ENCODE measurements around the gene EIF4E1B.

DNA sequence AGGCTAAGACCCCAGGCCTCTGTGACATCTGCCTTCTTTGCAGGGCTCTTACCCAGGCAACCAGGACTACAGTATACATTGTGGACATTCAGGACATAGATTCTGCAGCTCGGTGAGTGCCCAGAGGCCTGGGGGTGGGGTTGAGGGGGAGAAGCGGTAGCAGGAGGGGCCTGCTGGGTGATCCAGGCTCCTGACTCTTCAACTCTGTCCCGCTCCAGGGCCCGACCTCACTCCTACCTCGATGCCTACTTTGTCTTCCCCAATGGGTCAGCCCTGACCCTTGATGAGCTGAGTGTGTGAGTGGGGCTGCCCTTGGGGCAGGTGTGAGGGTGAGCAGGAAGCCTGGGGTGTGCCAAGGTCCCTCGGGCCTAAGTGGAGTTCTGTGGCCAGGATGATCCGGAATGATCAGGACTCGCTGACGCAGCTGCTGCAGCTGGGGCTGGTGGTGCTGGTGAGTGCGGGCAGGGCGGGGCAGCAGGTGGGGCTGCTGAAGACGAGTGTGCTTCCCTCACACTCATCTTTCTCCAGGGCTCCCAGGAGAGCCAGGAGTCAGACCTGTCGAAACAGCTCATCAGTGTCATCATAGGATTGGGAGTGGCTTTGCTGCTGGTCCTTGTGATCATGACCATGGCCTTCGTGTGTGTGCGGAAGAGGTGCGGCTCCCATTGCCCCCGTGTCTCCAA is 40.3 kb upstream of the EIF4E1B start:
- TF ChIP-seq POLR2A (IDR thresholded peaks at IDR 0.05) (no peak), EP300 (IDR thresholded peaks at IDR 0.05) (no peak), POLR2AphosphoS5 (IDR thresholded peaks at IDR 0.05) (no peak)
- TF ChIP-seq, protein P1, sequence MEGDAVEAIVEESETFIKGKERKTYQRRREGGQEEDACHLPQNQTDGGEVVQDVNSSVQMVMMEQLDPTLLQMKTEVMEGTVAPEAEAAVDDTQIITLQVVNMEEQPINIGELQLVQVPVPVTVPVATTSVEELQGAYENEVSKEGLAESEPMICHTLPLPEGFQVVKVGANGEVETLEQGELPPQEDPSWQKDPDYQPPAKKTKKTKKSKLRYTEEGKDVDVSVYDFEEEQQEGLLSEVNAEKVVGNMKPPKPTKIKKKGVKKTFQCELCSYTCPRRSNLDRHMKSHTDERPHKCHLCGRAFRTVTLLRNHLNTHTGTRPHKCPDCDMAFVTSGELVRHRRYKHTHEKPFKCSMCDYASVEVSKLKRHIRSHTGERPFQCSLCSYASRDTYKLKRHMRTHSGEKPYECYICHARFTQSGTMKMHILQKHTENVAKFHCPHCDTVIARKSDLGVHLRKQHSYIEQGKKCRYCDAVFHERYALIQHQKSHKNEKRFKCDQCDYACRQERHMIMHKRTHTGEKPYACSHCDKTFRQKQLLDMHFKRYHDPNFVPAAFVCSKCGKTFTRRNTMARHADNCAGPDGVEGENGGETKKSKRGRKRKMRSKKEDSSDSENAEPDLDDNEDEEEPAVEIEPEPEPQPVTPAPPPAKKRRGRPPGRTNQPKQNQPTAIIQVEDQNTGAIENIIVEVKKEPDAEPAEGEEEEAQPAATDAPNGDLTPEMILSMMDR (IDR thresholded peaks at IDR 0.05): no peak
